ENCODE results near the gene NCOA3. TPM values are rescaled to one million over a fixed set of nuclear protein-coding genes. Genes with fewer than 3 reads are reported as not detected.

The NCOA3 gene
- total and polyA plus RNA-seq, 2 donors (not counting 1 experiment from before 2014, with no cell fraction given), result 22.3 to 23.1 TPM

- no peak overlapping the region for H2AFZ ChIP-seq (ENCODE audit: low read length)
- DNase-seq (ENCODE audit: low read depth in 2 of 2), result no peak
- no peaks in the 10 kb centered on the region for H3K79me2 ChIP-seq (ENCODE audit: control insufficient read depth, insufficient read depth, low read length)
- no peak overlapping the region for H3K4me3 ChIP-seq (replicated peaks in 1 of 4; ENCODE audit: control extremely low read depth in 1 of 4, insufficient read depth in 1 of 4, low read depth in 3 of 4, low read length in 4 of 4)
- H4K20me1 ChIP-seq (ENCODE audit: control insufficient read depth, extremely low read depth, insufficient read depth, low read length), result no peaks in the 10 kb centered on the region
- no peak overlapping the region for H3K27ac ChIP-seq (ENCODE audit: insufficient read depth, low read length)
- TF ChIP-seq EZH2 (IDR thresholded peaks at IDR 0.05; ENCODE audit: low read length, missing control alignments) (no peak), CTCF (conservative IDR thresholded peaks at IDR 0.05 in 1 of 2, IDR thresholded peaks at IDR 0.05 in 1 of 2; ENCODE audit: low read depth in 1 of 2, low read length in 2 of 2) (no peak)
- no peaks in the 10 kb centered on the region for H3K27me3 ChIP-seq (ENCODE audit: control insufficient read depth, insufficient read depth, low read length)
- no peak overlapping the region for H3K9ac ChIP-seq (ENCODE audit: insufficient read depth, low read length)
- H3K4me1 ChIP-seq (ENCODE audit: control insufficient read depth, extremely low read depth, insufficient read depth, low read length), result no peaks in the 10 kb centered on the region
- H3K4me2 ChIP-seq (ENCODE audit: extremely low read depth, insufficient read depth, low read length), result no peak overlapping the region
- no peaks in the 10 kb centered on the region for H3K36me3 ChIP-seq (ENCODE audit: control insufficient read depth, insufficient read depth, low read length)
- no peaks in the 10 kb centered on the region for H3K9me3 ChIP-seq (ENCODE audit: control insufficient read depth, insufficient read depth, low read depth, low read length)
These were observed 128.2 kb downstream of the NCOA3 start for GRCh38 chr20:47629907-47630306.

- no peak overlapping the region for H2AFZ ChIP-seq (ENCODE audit: low read length)
- no peak overlapping the region for H3K27ac ChIP-seq (ENCODE audit: insufficient read depth, low read length)
- H3K79me2 ChIP-seq (ENCODE audit: control insufficient read depth, insufficient read depth, low read length), result no peaks in the 10 kb centered on the region
- H3K4me1 ChIP-seq (ENCODE audit: control insufficient read depth, extremely low read depth, insufficient read depth, low read length), result no peaks in the 10 kb centered on the region
- H3K36me3 ChIP-seq (ENCODE audit: control insufficient read depth, insufficient read depth, low read length), result peaks cover 2% of the 10 kb centered on the region
- no peaks in the 10 kb centered on the region for H4K20me1 ChIP-seq (ENCODE audit: control insufficient read depth, extremely low read depth, insufficient read depth, low read length)
- no peak overlapping the region for H3K4me2 ChIP-seq (ENCODE audit: extremely low read depth, insufficient read depth, low read length)
- H3K9me3 ChIP-seq (ENCODE audit: control insufficient read depth, insufficient read depth, low read depth, low read length), result no peaks in the 10 kb centered on the region
- TF ChIP-seq EZH2 (IDR thresholded peaks at IDR 0.05; ENCODE audit: low read length, missing control alignments) (no peak), CTCF (conservative IDR thresholded peaks at IDR 0.05 in 1 of 2, IDR thresholded peaks at IDR 0.05 in 1 of 2; ENCODE audit: low read depth in 1 of 2, low read length in 2 of 2) (no peak)
- no peak for DNase-seq (ENCODE audit: low read depth in 2 of 2)
- H3K27me3 ChIP-seq (ENCODE audit: control insufficient read depth, insufficient read depth, low read length), result no peaks in the 10 kb centered on the region
- no peak overlapping the region for H3K4me3 ChIP-seq (replicated peaks in 1 of 4; ENCODE audit: control extremely low read depth in 1 of 4, insufficient read depth in 1 of 4, low read depth in 3 of 4, low read length in 4 of 4)
- no peak overlapping the region for H3K9ac ChIP-seq (ENCODE audit: insufficient read depth, low read length)
These were observed 129.4 kb downstream of the NCOA3 start for GRCh38 chr20:47631078-47631477.

GRCh38 chr20:47635256-47635655 lies 133.6 kb downstream of the NCOA3 start:
- Histone ChIP-seq H3K79me2 (ENCODE audit: control insufficient read depth, insufficient read depth, low read length) (no peaks in the 10 kb centered on the region), H3K27me3 (ENCODE audit: control insufficient read depth, insufficient read depth, low read length) (no peaks in the 10 kb centered on the region), H3K27ac (ENCODE audit: insufficient read depth, low read length) (no peak overlapping the region), H3K4me1 (ENCODE audit: control insufficient read depth, extremely low read depth, insufficient read depth, low read length) (no peaks in the 10 kb centered on the region), H3K9ac (ENCODE audit: insufficient read depth, low read length) (no peak overlapping the region), H4K20me1 (ENCODE audit: control insufficient read depth, extremely low read depth, insufficient read depth, low read length) (no peaks in the 10 kb centered on the region), H3K36me3 (ENCODE audit: control insufficient read depth, insufficient read depth, low read length) (peaks cover 2% of the 10 kb centered on the region), H3K4me2 (ENCODE audit: extremely low read depth, insufficient read depth, low read length) (no peak overlapping the region), H3K4me3 (replicated peaks in 1 of 4; ENCODE audit: control extremely low read depth in 1 of 4, insufficient read depth in 1 of 4, low read depth in 3 of 4, low read length in 4 of 4) (no peak overlapping the region), H2AFZ (ENCODE audit: low read length) (no peak overlapping the region), H3K9me3 (ENCODE audit: control insufficient read depth, insufficient read depth, low read depth, low read length) (no peaks in the 10 kb centered on the region)
- no peak for DNase-seq (ENCODE audit: low read depth in 2 of 2)
- TF ChIP-seq EZH2 (IDR thresholded peaks at IDR 0.05; ENCODE audit: low read length, missing control alignments), result no peak
- no peak for TF ChIP-seq CTCF (conservative IDR thresholded peaks at IDR 0.05 in 1 of 2, IDR thresholded peaks at IDR 0.05 in 1 of 2; ENCODE audit: low read depth in 1 of 2, low read length in 2 of 2)
